Measurements from ENCODE around the gene PLA2G7. TPM values are rescaled to one million over a fixed set of nuclear protein-coding genes. Genes with fewer than 3 reads are reported as not detected.

The PLA2G7 gene
- polyA plus RNA-seq, 3 donors = 10.2 to 53.5 (median 24.4) TPM

DNA sequence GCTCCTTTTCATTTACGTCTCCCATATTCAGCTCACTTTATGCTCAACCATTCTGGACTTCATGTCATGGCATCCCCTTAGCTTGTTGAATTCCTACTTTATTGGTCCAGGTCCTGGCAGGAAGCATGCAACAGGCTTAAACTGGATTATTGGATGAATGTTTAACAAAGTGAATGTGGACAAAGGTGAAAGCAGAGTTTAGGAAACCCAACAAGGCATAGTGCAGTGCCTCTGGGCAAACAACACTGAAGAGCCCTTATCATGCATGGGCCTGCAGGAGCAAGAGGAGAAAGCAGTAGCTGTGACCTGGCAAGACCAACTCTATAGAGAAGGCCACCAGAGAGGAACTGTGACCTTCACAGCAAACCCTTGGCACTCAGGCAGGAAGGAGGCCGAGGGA lies 6.3 kb upstream of the PLA2G7 start:
- Mint-ChIP-seq H3K36me3 (peaks cover 2% of the 10 kb centered on the region in 2 donors), H3K4me1 (peaks cover 14% of the 10 kb centered on the region), H3K4me3 (no peak overlapping the region), H3K27ac (no peak overlapping the region), H3K9me3 (peaks cover 5 to 10% (median 7%) of the 10 kb centered on the region in 7 donors), H3K27me3 (ENCODE audit: low read depth in 3 of 3) (peaks cover 2 to 15% (median 8%) of the 10 kb centered on the region in 3 donors)
- H2AFZ ChIP-seq (ENCODE audit: insufficient read depth, low read depth, low read length, poor library complexity, severe bottlenecking) = no peak overlapping the region
- no peaks in the 10 kb centered on the region for H3K9me3 ChIP-seq (replicated peaks in 1 of 2; ENCODE audit: control insufficient read depth in 1 of 2, insufficient read depth in 1 of 2, low read length in 2 of 2)
- H3K27ac ChIP-seq (ENCODE audit: low read depth in 1 of 2, low read length in 2 of 2) = no peak overlapping the region
- no peak overlapping the region for H3K4me2 ChIP-seq (replicated peaks; ENCODE audit: extremely low read depth, low read length, poor library complexity, severe bottlenecking)
- H3K4me1 ChIP-seq (ENCODE audit: control insufficient read depth in 1 of 2, insufficient read depth in 2 of 2, low read length in 2 of 2) = peaks cover 3 to 7% of the 10 kb centered on the region in 2 donors
- no peak overlapping the region for H3K9ac ChIP-seq (ENCODE audit: insufficient read depth, low read length, poor library complexity, severe bottlenecking)
- H3K79me2 ChIP-seq (ENCODE audit: insufficient read depth, low read length) = no peaks in the 10 kb centered on the region
- 100% methylated on average over 1 of the region's 2 CpGs for WGBS (ENCODE audit: insufficient coverage)
- no peaks in the 10 kb centered on the region for H3K36me3 ChIP-seq (replicated peaks in 1 of 2; ENCODE audit: control insufficient read depth in 1 of 2, insufficient read depth in 2 of 2, low read length in 2 of 2)
- TF ChIP-seq, protein P1, sequence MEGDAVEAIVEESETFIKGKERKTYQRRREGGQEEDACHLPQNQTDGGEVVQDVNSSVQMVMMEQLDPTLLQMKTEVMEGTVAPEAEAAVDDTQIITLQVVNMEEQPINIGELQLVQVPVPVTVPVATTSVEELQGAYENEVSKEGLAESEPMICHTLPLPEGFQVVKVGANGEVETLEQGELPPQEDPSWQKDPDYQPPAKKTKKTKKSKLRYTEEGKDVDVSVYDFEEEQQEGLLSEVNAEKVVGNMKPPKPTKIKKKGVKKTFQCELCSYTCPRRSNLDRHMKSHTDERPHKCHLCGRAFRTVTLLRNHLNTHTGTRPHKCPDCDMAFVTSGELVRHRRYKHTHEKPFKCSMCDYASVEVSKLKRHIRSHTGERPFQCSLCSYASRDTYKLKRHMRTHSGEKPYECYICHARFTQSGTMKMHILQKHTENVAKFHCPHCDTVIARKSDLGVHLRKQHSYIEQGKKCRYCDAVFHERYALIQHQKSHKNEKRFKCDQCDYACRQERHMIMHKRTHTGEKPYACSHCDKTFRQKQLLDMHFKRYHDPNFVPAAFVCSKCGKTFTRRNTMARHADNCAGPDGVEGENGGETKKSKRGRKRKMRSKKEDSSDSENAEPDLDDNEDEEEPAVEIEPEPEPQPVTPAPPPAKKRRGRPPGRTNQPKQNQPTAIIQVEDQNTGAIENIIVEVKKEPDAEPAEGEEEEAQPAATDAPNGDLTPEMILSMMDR (IDR thresholded peaks at IDR 0.05) = no peak
- H3K27me3 ChIP-seq (ENCODE audit: control insufficient read depth in 2 of 2, insufficient read depth in 2 of 2, low read length in 2 of 2) = peaks cover 3% of the 10 kb centered on the region in 2 donors
- H4K20me1 ChIP-seq (ENCODE audit: insufficient read depth, low read length) = no peaks in the 10 kb centered on the region
- intact Hi-C loops (cut with micrococcal nuclease) = no loop called here
- no peak overlapping the region for H3K4me3 ChIP-seq (replicated peaks in 1 of 3; ENCODE audit: low read depth in 2 of 3, low read length in 3 of 3)
- DNase-seq = no peak

GRCh38 chr6:46736906-46737305 lies 1.7 kb upstream of the PLA2G7 start:
- Histone ChIP-seq H2AFZ (ENCODE audit: insufficient read depth, low read depth, low read length, poor library complexity, severe bottlenecking) (no peak overlapping the region), H3K79me2 (ENCODE audit: insufficient read depth, low read length) (no peaks in the 10 kb centered on the region), H3K9me3 (replicated peaks in 1 of 2; ENCODE audit: control insufficient read depth in 1 of 2, insufficient read depth in 1 of 2, low read length in 2 of 2) (no peaks in the 10 kb centered on the region), H3K4me1 (ENCODE audit: control insufficient read depth in 1 of 2, insufficient read depth in 2 of 2, low read length in 2 of 2) (peaks cover 28 to 43% of the 10 kb centered on the region in 2 donors), H3K9ac (ENCODE audit: insufficient read depth, low read length, poor library complexity, severe bottlenecking) (no peak overlapping the region), H3K27me3 (ENCODE audit: control insufficient read depth in 2 of 2, insufficient read depth in 2 of 2, low read length in 2 of 2) (peaks cover 9 to 14% of the 10 kb centered on the region in 2 donors), H3K4me3 (replicated peaks in 1 of 3; ENCODE audit: low read depth in 2 of 3, low read length in 3 of 3) (no peak overlapping the region), H4K20me1 (ENCODE audit: insufficient read depth, low read length) (no peaks in the 10 kb centered on the region), H3K4me2 (replicated peaks; ENCODE audit: extremely low read depth, low read length, poor library complexity, severe bottlenecking) (no peak overlapping the region), H3K36me3 (replicated peaks in 1 of 2; ENCODE audit: control insufficient read depth in 1 of 2, insufficient read depth in 2 of 2, low read length in 2 of 2) (no peaks in the 10 kb centered on the region), H3K27ac (ENCODE audit: low read depth in 1 of 2, low read length in 2 of 2) (no peak overlapping the region)
- H3K9me3 Mint-ChIP-seq = peaks cover 0 to 6% (median 5%) of the 10 kb centered on the region in 7 donors
- H3K4me3 Mint-ChIP-seq = peak overlapping the region in 1 of 2 donors; percentile 65
- no peak for DNase-seq
- H3K27me3 Mint-ChIP-seq (ENCODE audit: low read depth in 3 of 3) = peaks cover 12 to 43% (median 33%) of the 10 kb centered on the region in 3 donors
- TF ChIP-seq, protein P1 (IDR thresholded peaks at IDR 0.05) = no peak
- peaks cover 24 to 28% of the 10 kb centered on the region in 2 donors for H3K36me3 Mint-ChIP-seq
- intact Hi-C loops (cut with micrococcal nuclease) = no loop called here
- peaks cover 42% of the 10 kb centered on the region for H3K4me1 Mint-ChIP-seq
- H3K27ac Mint-ChIP-seq = no peak overlapping the region

Measured in CD14-positive monocyte (primary cell).